KMS-11 (cell line): ENCODE measurements around the gene PAK5.

Experiments used
- H2AFZ ChIP-seq: fragments of 200-600 bp; sonication (generic); 2 replicates; pipeline ENCODE4 v1.6.1; 2016; ENCODE audit warnings: antibody characterized with exemption, mixed run types, low read depth
- H3K27ac ChIP-seq: fragments of 200-600 bp; sonication (generic); 2 replicates; pipeline ENCODE4 v1.6.1; 2016; ENCODE audit warnings: mild to moderate bottlenecking, mixed run types
- H3K27me3 ChIP-seq: fragments of 200-600 bp; sonication (generic); 2 replicates; pipeline ENCODE4 v1.6.1; 2017; ENCODE audit warnings: mild to moderate bottlenecking, low read depth, mixed run types, moderate library complexity; ENCODE audit not compliant: insufficient read depth
- H3K36me3 ChIP-seq: fragments of 200-600 bp; sonication (generic); 2 replicates; pipeline ENCODE4 v1.6.1; 2017; ENCODE audit warnings: mild to moderate bottlenecking, mixed run types; ENCODE audit not compliant: insufficient read depth
- H3K4me1 ChIP-seq: fragments of 200-600 bp; sonication (generic); 2 replicates; pipeline ENCODE4 v1.6.1; 2016; ENCODE audit warnings: mild to moderate bottlenecking, low read depth, mixed run types; ENCODE audit not compliant: poor library complexity, severe bottlenecking
- H3K4me2 ChIP-seq: fragments of 200-600 bp; sonication (generic); 2 replicates; pipeline ENCODE4 v1.7.0; 2016; ENCODE audit warnings: mild to moderate bottlenecking, mixed run types
- H3K4me3 ChIP-seq: fragments of 200-600 bp; sonication (generic); IDR thresholded peaks from 2 replicates; pipeline ENCODE4 v1.6.1; 2017; ENCODE audit warnings: low read depth, low read length, mixed read lengths; ENCODE audit not compliant: insufficient read depth
- H3K79me2 ChIP-seq: fragments of 200-600 bp; sonication (generic); 2 replicates; pipeline ENCODE4 v1.6.1; 2016; ENCODE audit warnings: low read depth, mixed run types; ENCODE audit not compliant: insufficient read depth
- H3K9ac ChIP-seq: fragments of 200-600 bp; sonication (generic); 2 replicates; pipeline ENCODE4 v1.6.1; 2016; ENCODE audit warnings: mild to moderate bottlenecking, mixed run types
- H4K20me1 ChIP-seq: fragments of 200-600 bp; sonication (generic); 2 replicates; pipeline ENCODE4 v1.6.1; 2016; ENCODE audit warnings: mild to moderate bottlenecking, mixed run types; ENCODE audit not compliant: insufficient read depth
- TF ChIP-seq, protein P1 (sequence below): fragments of 200-600 bp; sonication (generic); conservative IDR thresholded peaks from 2 replicates; pipeline ENCODE4 v1.6.1; 2017; ENCODE audit warnings: low read depth, mild to moderate bottlenecking, antibody characterized with exemption, low read length, moderate library complexity, mixed read lengths

The PAK5 gene

GRCh38 chr20:9578594-9578993, 260.3 kb downstream of the PAK5 start:
- Histone ChIP-seq H3K27me3 (no peaks in the 10 kb centered on the region), H3K4me2 (no peak overlapping the region)

DNA sequence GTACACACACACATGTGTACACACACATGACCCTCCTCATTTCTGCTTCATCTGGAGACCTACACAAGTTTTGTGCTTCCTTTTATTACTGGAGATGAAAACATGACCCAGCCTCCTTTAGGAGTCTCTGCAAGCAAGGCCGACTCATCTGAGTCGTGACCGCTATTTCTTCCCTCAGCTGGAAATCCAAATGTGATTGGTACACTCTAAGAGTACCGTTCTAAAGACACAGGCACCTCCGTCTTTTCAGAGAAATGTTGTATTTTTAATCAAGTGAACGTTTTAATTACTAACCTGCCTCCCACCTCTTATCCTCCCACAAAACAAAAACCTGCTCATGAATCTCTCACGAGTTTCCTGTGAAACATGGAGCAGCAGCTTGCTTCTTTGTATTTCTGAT, 261.5 kb downstream of the PAK5 start:
- no peak overlapping the region for H2AFZ ChIP-seq
- no peak overlapping the region for H3K4me2 ChIP-seq
- no peaks in the 10 kb centered on the region for H4K20me1 ChIP-seq
- H3K9ac ChIP-seq = no peak overlapping the region
- TF ChIP-seq, protein P1, sequence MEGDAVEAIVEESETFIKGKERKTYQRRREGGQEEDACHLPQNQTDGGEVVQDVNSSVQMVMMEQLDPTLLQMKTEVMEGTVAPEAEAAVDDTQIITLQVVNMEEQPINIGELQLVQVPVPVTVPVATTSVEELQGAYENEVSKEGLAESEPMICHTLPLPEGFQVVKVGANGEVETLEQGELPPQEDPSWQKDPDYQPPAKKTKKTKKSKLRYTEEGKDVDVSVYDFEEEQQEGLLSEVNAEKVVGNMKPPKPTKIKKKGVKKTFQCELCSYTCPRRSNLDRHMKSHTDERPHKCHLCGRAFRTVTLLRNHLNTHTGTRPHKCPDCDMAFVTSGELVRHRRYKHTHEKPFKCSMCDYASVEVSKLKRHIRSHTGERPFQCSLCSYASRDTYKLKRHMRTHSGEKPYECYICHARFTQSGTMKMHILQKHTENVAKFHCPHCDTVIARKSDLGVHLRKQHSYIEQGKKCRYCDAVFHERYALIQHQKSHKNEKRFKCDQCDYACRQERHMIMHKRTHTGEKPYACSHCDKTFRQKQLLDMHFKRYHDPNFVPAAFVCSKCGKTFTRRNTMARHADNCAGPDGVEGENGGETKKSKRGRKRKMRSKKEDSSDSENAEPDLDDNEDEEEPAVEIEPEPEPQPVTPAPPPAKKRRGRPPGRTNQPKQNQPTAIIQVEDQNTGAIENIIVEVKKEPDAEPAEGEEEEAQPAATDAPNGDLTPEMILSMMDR = no peak
- no peaks in the 10 kb centered on the region for H3K79me2 ChIP-seq
- H3K4me3 ChIP-seq = no peak overlapping the region
- no peaks in the 10 kb centered on the region for H3K4me1 ChIP-seq
- H3K27me3 ChIP-seq = no peaks in the 10 kb centered on the region
- no peaks in the 10 kb centered on the region for H3K36me3 ChIP-seq
- H3K27ac ChIP-seq = no peak overlapping the region

More at GRCh38 chr20:9578594-9578993, 260.3 kb downstream of the PAK5 start:
- Histone ChIP-seq H2AFZ (no peak overlapping the region), H3K4me3 (no peak overlapping the region), H4K20me1 (no peaks in the 10 kb centered on the region), H3K79me2 (no peaks in the 10 kb centered on the region), H3K27ac (no peak overlapping the region), H3K9ac (no peak overlapping the region), H3K36me3 (no peaks in the 10 kb centered on the region), H3K4me1 (no peaks in the 10 kb centered on the region)
- TF ChIP-seq, protein P1 = no peak

DNA sequence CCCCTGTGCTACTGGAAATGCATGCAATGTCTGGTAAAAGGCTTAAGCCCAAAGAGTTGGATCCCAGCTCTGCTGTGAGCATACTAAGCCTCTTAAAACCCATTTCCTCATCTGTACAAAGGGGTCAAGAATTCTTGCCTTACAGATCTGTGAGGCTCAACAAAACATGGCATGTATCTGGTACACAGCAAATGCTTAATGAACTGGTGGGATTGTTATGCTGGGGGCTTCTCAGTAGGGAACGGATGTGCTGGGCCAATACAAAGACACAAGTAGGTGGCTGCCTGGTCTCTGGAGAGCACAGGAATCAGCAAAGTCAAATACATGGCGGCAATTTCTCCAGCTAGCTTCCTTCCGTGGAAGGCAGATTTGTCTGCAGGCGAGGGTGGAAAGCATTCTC, 262.2 kb downstream of the PAK5 start:
- Histone ChIP-seq H3K79me2 (no peaks in the 10 kb centered on the region), H4K20me1 (no peaks in the 10 kb centered on the region), H3K27ac (no peak overlapping the region), H3K36me3 (no peaks in the 10 kb centered on the region), H3K9ac (no peak overlapping the region), H2AFZ (no peak overlapping the region), H3K27me3 (no peaks in the 10 kb centered on the region), H3K4me3 (no peak overlapping the region), H3K4me1 (no peaks in the 10 kb centered on the region), H3K4me2 (no peak overlapping the region)
- TF ChIP-seq, protein P1 = no peak

- H4K20me1 ChIP-seq = no peaks in the 10 kb centered on the region
Observed at GRCh38 chr20:9575836-9576235, 263.0 kb downstream of the PAK5 start.

More at GRCh38 chr20:9575836-9576235, 263.0 kb downstream of the PAK5 start:
- Histone ChIP-seq H3K4me3 (no peak overlapping the region), H3K27ac (no peak overlapping the region), H3K4me2 (no peak overlapping the region), H3K9ac (no peak overlapping the region), H3K4me1 (no peaks in the 10 kb centered on the region), H3K36me3 (no peaks in the 10 kb centered on the region), H3K27me3 (no peaks in the 10 kb centered on the region), H2AFZ (no peak overlapping the region), H3K79me2 (no peaks in the 10 kb centered on the region)
- TF ChIP-seq, protein P1 = no peak
